Activated CD4-positive, CD25-positive, alpha-beta regulatory T cell (primary cell): ENCODE measurements around the gene ZNF184.

Source experiments
- DNase-seq, 4 experiments: peaks; one replicate each; lab custom pipeline; 2025; lab: John Stamatoyannopoulos, UW

Gene ZNF184

GRCh38 chr6:27472617-27473400 is at the start of gene ZNF184:
ZNF184 (minus strand) TSS chr6:27473105; CDS start chr6:27472294, 811 bp downstream.
- DNase-seq, result peak; percentile 52 to 74 (median 70)

- DNase-seq, result peak in 2 of 4 experiments; percentile 23 to 40
Measured at GRCh38 chr6:27518881-27519795, 46.2 kb upstream of the ZNF184 start.

- DNase-seq, result no peak
Measured at GRCh38 chr6:27517928-27518787, 45.3 kb upstream of the ZNF184 start.

- no peak for DNase-seq
Measured at GRCh38 chr6:27517238-27517637, 44.3 kb upstream of the ZNF184 start.

GRCh38 chr6:27514906-27515495 is 42.1 kb upstream of the ZNF184 start:
- DNase-seq, result no peak

- DNase-seq, result no peak
Measured at GRCh38 chr6:27512525-27512924, 39.6 kb upstream of the ZNF184 start.

GRCh38 chr6:27507041-27507956 is 34.4 kb upstream of the ZNF184 start:
- DNase-seq, result no peak

- peak in 3 of 4 experiments; percentile 2 to 9 (median 2) for DNase-seq
Measured at GRCh38 chr6:27505209-27506027, 32.5 kb upstream of the ZNF184 start.

- peak; percentile 30 to 82 (median 56) for DNase-seq
Measured at GRCh38 chr6:27503436-27504030, 30.6 kb upstream of the ZNF184 start.

- DNase-seq, result peak in 3 of 4 experiments; percentile 21 to 59 (median 52)
Measured at GRCh38 chr6:27502508-27503435, 29.9 kb upstream of the ZNF184 start.

- DNase-seq, result no peak
Measured at GRCh38 chr6:27501187-27501586, 28.3 kb upstream of the ZNF184 start.

GRCh38 chr6:27500177-27500576 is 27.3 kb upstream of the ZNF184 start:
- DNase-seq, result no peak

- peak in 2 of 4 experiments; percentile 51 to 55 for DNase-seq
Measured at GRCh38 chr6:27495386-27496135, 22.7 kb upstream of the ZNF184 start.

- DNase-seq, result no peak
Measured at GRCh38 chr6:27494987-27495385, 22.1 kb upstream of the ZNF184 start.

GRCh38 chr6:27494103-27494502 is 21.2 kb upstream of the ZNF184 start:
- DNase-seq, result no peak

- DNase-seq, result no peak
Measured at GRCh38 chr6:27492631-27493190, 19.8 kb upstream of the ZNF184 start.
